Measurements from ENCODE around the gene RRP36. TPM values are rescaled to one million over a fixed set of nuclear protein-coding genes. Genes with fewer than 3 reads are reported as not detected.
A peak's percentile ranks its signal among the peaks of the same experiment; 100 is the strongest.

RRP36 gene
- total RNA-seq, 2 donors from 2014 or later = 29.0 to 40.6 TPM

DNA sequence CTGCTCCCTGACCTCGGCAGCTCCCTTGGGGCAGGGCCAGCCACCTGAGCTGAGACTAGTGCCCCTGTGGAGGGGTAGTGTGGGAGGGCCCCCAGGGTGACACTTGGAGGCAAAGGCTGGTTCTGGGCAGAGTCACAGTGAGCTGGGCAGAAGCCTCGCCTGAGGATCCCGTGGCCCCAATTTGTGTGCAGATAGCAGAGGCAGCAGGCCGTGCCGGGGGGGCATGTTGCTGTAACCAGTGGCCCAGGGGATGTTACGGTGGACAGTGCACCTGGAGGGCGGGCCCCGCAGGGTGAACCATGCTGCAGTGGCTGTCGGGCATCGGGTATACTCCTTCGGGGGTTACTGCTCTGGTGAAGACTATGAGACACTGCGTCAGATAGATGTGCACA, 4.5 kb upstream of the RRP36 start:
- Histone ChIP-seq H3K27me3 (no peaks in the 10 kb centered on the region), H3K27ac (peak overlapping the region; percentile 88 to 90), H3K4me1 (peaks cover 0 to 66% of the 10 kb centered on the region in 2 donors), H3K36me3 (peaks cover 36% of the 10 kb centered on the region), H3K4me3 (peak overlapping the region; percentile 16 to 77), H3K9me3 (no peaks in the 10 kb centered on the region)
- TF ChIP-seq, protein P1, sequence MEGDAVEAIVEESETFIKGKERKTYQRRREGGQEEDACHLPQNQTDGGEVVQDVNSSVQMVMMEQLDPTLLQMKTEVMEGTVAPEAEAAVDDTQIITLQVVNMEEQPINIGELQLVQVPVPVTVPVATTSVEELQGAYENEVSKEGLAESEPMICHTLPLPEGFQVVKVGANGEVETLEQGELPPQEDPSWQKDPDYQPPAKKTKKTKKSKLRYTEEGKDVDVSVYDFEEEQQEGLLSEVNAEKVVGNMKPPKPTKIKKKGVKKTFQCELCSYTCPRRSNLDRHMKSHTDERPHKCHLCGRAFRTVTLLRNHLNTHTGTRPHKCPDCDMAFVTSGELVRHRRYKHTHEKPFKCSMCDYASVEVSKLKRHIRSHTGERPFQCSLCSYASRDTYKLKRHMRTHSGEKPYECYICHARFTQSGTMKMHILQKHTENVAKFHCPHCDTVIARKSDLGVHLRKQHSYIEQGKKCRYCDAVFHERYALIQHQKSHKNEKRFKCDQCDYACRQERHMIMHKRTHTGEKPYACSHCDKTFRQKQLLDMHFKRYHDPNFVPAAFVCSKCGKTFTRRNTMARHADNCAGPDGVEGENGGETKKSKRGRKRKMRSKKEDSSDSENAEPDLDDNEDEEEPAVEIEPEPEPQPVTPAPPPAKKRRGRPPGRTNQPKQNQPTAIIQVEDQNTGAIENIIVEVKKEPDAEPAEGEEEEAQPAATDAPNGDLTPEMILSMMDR (IDR thresholded peaks at IDR 0.05) = no peak
- no peak for DNase-seq (ENCODE audit: low spot score)

DNA sequence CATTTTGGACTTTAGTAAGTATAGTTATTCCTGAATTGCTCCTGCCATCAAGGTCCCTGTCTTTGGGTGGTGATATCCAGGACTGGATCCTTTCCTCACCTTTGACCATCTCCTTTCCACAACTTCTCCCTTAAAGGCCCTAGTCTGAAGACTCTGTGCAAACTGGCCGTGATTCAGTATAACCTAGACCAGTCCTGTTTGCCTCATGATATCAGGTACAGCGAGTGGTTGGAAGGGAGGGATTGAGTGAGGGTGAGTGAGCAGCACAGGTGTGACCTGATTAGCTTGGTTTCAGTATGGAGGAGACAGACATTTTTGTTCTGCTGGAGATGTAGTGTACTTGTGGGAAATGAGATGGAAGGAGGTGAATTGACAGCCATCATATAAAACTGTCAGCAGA, 2.3 kb upstream of the RRP36 start:
- H3K9me3 ChIP-seq = no peaks in the 10 kb centered on the region
- H3K4me1 ChIP-seq = peaks cover 0 to 70% of the 10 kb centered on the region in 2 donors
- H3K27me3 ChIP-seq = no peaks in the 10 kb centered on the region
- TF ChIP-seq, protein P1 (IDR thresholded peaks at IDR 0.05) = no peak
- no peak for DNase-seq (ENCODE audit: low spot score)
- H3K4me3 ChIP-seq = no peak overlapping the region
- H3K36me3 ChIP-seq = peaks cover 36% of the 10 kb centered on the region
- H3K27ac ChIP-seq = no peak overlapping the region

DNA sequence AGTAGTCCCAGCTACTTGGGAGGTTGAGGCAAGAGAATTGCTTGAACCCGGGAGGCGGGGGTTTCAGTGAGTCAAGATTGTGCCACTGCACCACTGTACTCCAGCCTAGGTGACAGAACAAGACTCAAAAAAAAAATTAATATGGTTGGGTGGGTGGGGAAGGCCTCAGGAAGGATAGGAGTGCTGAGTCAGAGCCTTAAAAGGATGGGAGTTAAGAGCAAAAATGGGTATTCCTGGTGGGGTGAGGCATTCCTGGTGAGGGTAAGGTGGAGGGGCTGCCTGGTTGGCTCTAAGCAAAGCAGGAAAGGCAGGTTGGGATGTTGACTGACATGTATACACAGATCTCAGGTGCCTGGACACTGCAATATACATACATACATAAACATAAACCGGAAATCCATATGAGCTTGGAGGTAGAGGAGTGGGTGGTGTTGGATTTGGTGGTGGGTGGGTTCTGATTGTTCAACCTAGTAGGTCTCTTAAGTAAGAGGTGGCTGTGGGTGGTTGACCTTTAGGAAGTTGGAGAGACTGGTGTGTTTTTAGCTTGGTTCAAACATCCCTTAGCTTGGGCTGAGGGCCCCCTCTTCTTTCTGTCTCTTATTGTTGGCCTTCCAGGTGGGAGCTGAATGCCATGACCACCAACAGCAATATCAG, 1.2 kb upstream of the RRP36 start:
- no peak overlapping the region for H3K4me3 ChIP-seq
- no peaks in the 10 kb centered on the region for H3K27me3 ChIP-seq
- H3K27ac ChIP-seq = no peak overlapping the region
- H3K9me3 ChIP-seq = no peaks in the 10 kb centered on the region
- no peak for DNase-seq (ENCODE audit: low spot score)
- H3K4me1 ChIP-seq = peaks cover 0 to 65% of the 10 kb centered on the region in 2 donors
- TF ChIP-seq, protein P1 (IDR thresholded peaks at IDR 0.05) = no peak
- H3K36me3 ChIP-seq = peaks cover 42% of the 10 kb centered on the region

DNA sequence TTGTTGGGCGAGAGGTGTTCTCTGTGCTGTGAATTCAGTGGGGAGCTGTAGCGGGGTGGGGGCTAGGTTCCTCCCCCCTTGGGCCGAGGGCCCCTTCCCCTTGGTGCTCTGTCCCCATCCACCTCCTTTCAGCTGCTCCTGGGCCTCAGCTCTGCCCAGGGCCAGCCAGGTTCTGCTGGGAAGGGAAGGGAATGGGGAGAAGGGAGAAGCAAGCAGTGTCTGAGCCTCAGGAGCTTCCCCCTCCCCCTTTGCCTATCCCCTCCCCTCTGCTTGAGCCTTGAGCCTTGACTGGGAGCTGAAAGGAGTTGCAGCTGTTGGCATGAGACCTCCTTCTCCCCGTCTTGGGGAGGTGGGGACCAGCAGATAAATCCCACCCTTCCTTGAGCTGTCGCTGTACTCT, 576 bp upstream of the RRP36 start:
- H3K36me3 ChIP-seq = peaks cover 49% of the 10 kb centered on the region
- DNase-seq (ENCODE audit: low spot score) = no peak
- H3K27ac ChIP-seq = peak overlapping the region; percentile 78 to 93
- no peaks in the 10 kb centered on the region for H3K9me3 ChIP-seq
- TF ChIP-seq, protein P1 (IDR thresholded peaks at IDR 0.05) = no peak
- no peaks in the 10 kb centered on the region for H3K27me3 ChIP-seq
- peak overlapping the region; percentile 81 to 84 for H3K4me3 ChIP-seq
- peaks cover 0 to 58% of the 10 kb centered on the region in 2 donors for H3K4me1 ChIP-seq

DNA sequence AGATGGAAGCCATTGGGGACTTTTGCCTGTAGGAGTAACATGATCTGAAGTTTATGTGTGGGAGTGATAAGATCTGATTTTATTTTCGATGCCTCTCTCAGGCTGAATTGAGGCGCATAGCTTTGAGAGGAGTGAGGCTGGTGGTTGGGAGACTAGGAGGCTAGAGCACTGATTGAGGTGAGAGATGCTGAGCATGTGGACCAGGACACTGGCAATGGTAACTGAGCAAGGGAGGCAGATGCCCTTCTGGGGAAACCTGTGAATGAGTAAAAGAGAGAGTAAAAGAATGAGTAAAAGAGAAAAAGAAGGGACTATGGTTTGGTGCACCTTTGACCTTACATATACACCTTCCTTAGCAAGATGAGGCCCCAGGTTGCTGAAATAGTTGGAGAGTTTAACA, 3.0 kb downstream of the RRP36 start:
- Histone ChIP-seq H3K9me3 (no peaks in the 10 kb centered on the region), H3K27me3 (no peaks in the 10 kb centered on the region), H3K36me3 (peaks cover 61% of the 10 kb centered on the region), H3K4me3 (no peak overlapping the region), H3K27ac (no peak overlapping the region), H3K4me1 (peaks cover 0 to 33% of the 10 kb centered on the region in 2 donors)
- TF ChIP-seq, protein P1 (IDR thresholded peaks at IDR 0.05) = no peak
- no peak for DNase-seq (ENCODE audit: low spot score)

DNA sequence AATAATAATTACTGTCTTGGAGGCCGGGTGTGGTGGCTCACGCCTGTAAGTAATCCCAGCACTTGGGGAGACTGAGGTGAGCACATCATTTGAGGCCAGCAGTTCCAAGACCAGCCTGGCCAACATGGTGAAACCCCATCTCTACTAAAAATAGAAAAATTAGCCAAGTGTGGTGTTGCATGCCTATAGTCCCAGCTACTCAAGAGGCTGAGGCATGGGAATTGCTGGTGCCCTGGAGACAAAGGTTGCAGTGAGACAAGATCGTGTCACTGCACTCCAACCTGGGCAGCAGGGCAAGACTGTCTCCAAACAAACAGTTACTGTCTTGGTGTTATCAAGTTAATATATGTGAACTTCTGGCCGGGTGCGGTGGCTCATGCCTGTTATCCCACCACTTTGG, 4.9 kb downstream of the RRP36 start:
- Histone ChIP-seq H3K9me3 (no peaks in the 10 kb centered on the region), H3K27me3 (no peaks in the 10 kb centered on the region), H3K4me1 (peaks cover 0 to 21% of the 10 kb centered on the region in 2 donors), H3K4me3 (no peak overlapping the region), H3K27ac (no peak overlapping the region), H3K36me3 (peaks cover 58% of the 10 kb centered on the region)
- TF ChIP-seq, protein P1 (IDR thresholded peaks at IDR 0.05) = no peak
- DNase-seq (ENCODE audit: low spot score) = no peak

Data from right atrium auricular region (tissue), 2 donors.